WERI-Rb-1 (cell line): ENCODE measurements around the gene NUDT22.
"Not testable (repeated sequence)": the region's sequence is repeated elsewhere in the genome, so short reads cannot be mapped to it uniquely, and the experiment has no call there.

Experiments used
- DNase-seq: peaks from one replicate; pipeline ENCODE4 v3.0.0-alpha.2; 2020
- H3K27ac ChIP-seq: fragments of 250-450 bp; sonication (Bioruptor Pico); 2 replicates; pipeline ENCODE4 v1.5.1; 2020; ENCODE audit warnings: mild to moderate bottlenecking, moderate library complexity
- H3K27me3 ChIP-seq: fragments of 250-450 bp; sonication (Bioruptor Pico); 2 replicates; pipeline ENCODE4 v1.5.1; 2021; ENCODE audit warnings: mild to moderate bottlenecking, low read depth, moderate library complexity; ENCODE audit not compliant: insufficient read depth, severe bottlenecking
- H3K36me3 ChIP-seq: fragments of 250-450 bp; sonication (Bioruptor Pico); 2 replicates; pipeline ENCODE4 v1.5.1; 2020; ENCODE audit warnings: mild to moderate bottlenecking, moderate library complexity
- H3K4me3 ChIP-seq: 2 replicates; pipeline ENCODE4 v1.5.1; 2011; ENCODE audit warnings: low read depth, mild to moderate bottlenecking, control low read depth, low read length
- H3K9me3 ChIP-seq: fragments of 250-450 bp; sonication (Bioruptor Pico); 2 replicates; pipeline ENCODE4 v1.5.1; 2021; ENCODE audit warnings: mild to moderate bottlenecking, moderate library complexity; ENCODE audit not compliant: severe bottlenecking
- TF ChIP-seq, protein P1 (sequence below): IDR thresholded peaks from 2 replicates; pipeline ENCODE4 v1.5.1; 2011; ENCODE audit warnings: low read depth, mild to moderate bottlenecking, control low read depth, inconsistent platforms, low read length

NUDT22 gene

DNA sequence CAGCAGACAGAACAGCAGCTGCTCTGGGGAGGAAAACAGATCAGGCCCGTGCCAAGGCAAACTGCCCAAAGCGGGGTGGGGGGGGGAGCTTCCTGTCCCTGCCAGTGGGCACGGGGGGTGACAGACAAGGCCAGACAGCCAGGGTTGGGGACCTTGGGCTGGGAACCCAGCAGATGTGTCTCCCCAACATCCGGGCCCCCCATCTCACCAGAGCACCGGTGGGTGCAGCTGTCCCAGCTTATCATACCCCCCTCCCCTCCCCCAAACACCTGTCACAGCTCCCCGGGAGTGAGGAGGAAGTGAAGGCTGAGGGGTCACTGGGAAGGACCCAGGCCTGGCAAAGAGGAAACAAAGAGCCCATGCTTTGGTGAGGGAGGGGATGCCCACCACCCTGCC, 19.3 kb downstream of the NUDT22 start:
- DNase-seq, result no peak
- H3K27me3 ChIP-seq, result no peaks in the 10 kb centered on the region
- TF ChIP-seq, protein P1, sequence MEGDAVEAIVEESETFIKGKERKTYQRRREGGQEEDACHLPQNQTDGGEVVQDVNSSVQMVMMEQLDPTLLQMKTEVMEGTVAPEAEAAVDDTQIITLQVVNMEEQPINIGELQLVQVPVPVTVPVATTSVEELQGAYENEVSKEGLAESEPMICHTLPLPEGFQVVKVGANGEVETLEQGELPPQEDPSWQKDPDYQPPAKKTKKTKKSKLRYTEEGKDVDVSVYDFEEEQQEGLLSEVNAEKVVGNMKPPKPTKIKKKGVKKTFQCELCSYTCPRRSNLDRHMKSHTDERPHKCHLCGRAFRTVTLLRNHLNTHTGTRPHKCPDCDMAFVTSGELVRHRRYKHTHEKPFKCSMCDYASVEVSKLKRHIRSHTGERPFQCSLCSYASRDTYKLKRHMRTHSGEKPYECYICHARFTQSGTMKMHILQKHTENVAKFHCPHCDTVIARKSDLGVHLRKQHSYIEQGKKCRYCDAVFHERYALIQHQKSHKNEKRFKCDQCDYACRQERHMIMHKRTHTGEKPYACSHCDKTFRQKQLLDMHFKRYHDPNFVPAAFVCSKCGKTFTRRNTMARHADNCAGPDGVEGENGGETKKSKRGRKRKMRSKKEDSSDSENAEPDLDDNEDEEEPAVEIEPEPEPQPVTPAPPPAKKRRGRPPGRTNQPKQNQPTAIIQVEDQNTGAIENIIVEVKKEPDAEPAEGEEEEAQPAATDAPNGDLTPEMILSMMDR, result no peak
- H3K27ac ChIP-seq, result peak overlapping the region; percentile 89
- H3K4me3 ChIP-seq, result peak overlapping the region; percentile 61
- H3K36me3 ChIP-seq, result peaks cover 29% of the 10 kb centered on the region
- no peaks in the 10 kb centered on the region for H3K9me3 ChIP-seq

DNA sequence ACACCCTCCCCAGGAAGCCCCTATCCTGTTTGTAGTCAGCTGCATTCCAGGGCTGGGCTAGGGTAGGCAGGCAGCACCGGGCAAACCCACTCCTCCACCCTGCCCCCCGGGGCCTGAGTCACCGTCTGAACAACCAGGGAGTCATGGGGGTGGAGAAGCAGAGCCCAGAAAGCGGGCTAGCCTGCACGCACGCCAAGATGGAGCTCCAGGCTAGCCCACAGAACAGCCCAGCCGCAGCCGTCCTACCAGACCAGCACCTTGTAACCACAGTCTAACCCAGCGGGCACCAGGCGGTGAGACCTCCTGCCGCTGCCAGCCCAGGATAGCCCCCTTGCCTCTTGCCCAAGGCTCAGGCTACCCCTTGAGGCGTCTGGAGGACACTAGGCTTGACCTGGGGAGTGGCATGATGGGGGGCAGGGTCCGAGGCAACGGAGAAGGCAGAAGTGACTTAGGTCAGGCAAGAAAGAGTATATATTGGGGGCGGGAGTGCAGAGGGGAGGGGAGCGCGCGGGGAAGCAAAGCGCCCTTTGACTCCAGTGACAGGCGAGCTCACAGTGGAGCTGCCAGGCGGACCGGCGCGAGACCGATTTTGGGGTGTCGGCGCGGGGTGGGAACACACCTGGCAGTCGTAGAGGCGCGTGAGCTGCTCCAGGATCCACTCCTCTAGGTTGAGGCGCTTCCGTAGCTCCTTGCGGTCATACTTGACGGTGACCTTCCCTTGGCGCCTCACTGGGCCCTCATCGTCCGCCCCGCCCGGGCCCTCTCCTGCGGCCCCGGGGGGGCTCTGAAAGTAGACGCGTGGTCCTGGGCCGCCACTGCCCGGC, 19.9 kb downstream of the NUDT22 start:
- Histone ChIP-seq H3K27me3 (no peaks in the 10 kb centered on the region), H3K4me3 (peak overlapping the region; percentile 61), H3K36me3 (peaks cover 29% of the 10 kb centered on the region), H3K9me3 (no peaks in the 10 kb centered on the region), H3K27ac (peak overlapping the region; percentile 89)
- peak; percentile 45 for DNase-seq
- TF ChIP-seq, protein P1, result no peak

DNA sequence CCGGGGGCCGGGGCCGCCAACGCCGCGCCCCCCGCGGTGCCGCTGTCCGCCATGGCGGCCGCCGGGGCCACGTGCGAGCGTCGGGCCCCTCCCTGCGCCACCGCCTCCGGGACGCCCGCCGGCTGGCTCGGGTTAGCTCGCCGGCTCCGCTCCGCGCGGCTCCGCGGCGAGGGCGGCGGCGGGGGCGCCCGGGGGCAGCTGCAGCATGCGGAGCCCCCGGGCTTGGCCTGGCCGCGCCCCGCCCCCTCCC, 20.5 kb downstream of the NUDT22 start:
- Histone ChIP-seq H3K36me3 (peaks cover 29% of the 10 kb centered on the region), H3K4me3 (peak overlapping the region; percentile 61), H3K27ac (peak overlapping the region; percentile 89)
- DNase-seq, H3K27me3 ChIP-seq, H3K9me3 ChIP-seq: not testable (repeated sequence)

DNA sequence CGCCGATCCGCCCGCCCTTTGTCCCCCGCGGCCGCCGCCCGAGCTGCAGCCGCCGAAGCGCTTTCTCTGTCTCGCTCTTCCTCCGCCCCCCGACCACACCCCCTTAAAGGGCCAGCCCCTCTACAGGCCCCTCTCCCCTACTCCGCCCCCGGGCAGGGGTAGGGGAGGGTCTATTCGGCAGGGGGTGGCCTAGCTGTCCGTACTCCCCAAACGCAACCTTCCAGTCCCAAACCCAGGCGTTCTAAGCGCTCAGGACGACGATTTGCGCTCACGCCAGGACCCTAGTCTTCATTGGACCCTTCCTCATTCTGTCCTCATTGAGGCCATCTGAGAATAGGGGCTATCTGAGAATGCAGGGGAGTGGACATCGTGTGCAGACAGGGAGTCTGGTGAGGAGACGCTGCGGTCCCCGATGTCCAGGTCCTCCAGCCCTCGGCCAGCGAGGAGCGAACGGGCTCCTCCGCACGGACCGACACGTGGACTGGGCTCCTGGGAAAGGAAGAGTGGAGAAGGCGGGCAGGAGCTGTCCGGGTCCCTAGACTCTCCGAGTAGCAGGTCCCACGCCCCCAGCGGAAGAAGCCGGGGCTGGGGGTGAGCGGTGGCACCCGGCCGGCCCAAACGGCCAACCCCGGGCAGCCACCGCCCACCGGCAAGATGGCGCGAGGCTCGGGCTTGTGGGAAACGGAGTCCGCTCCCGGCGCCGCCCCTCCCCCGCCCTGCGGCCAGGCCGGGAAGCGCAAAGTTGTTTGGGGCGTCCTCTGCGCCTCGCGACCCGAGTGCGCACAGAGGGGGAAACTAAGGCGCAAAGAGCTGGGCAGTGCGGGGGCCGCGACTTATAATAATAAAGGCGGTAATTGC, 21.0 kb downstream of the NUDT22 start, which contains the start of gene PPP1R14B:
PPP1R14B (minus strand) TSS at position 73 of the 858 bp plus-strand sequence. CDS start 270 bp downstream, outside the sequence.
- H3K4me3 ChIP-seq, result peak within 1 kb of the TSS; percentile 84
- H3K27ac ChIP-seq, result peak within 1 kb of the TSS; percentile 89
- peaks cover 29% of the 10 kb centered on the region for H3K36me3 ChIP-seq
- H3K27me3 ChIP-seq, result no peaks in the 10 kb centered on the region
- TF ChIP-seq, protein P1, result 0 out of 2 replicates have a peak, but pooled peaks have one; percentile 12
- peak; percentile 91 for DNase-seq
- no peaks in the 10 kb centered on the region for H3K9me3 ChIP-seq

DNA sequence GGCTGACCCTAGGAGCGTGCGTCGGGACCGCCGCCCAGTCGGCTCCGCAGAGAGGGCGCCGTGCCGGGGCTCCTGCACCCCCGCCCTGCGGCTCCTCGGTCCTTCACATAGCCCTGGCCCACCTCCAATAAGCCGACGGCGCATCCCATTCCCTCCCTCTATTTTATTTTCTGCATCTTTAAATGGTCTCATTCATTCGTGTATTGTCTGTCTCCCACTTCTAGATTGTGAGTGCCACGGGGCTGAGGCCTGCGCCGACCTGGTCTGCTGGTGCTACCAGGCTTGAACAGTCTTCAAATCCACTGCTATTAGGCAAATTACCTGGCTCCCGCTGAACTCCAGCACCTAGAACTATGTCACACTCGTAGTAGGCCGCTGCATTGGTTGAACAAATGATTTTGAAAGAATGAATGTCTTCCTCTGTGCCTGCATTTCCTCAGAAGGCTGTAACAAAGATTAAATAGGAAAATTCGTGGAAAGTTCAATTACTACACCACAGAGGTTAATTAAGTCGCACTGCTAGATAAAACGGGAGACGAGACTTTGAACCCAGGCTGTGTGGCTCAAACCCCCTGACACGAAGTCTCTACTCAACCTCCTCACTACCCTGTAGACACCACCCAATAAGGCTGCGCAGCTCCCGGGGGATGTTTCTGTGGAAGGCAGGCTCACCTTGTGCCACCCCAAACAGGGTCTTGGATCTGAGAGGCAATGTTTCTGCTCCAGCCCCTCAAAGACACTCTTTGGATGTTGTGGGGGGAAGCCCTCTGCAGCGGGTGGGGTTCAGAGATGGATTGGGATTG, 21.9 kb downstream of the NUDT22 start:
- peak; percentile 39 for DNase-seq
- H3K9me3 ChIP-seq, result no peaks in the 10 kb centered on the region
- no peaks in the 10 kb centered on the region for H3K27me3 ChIP-seq
- H3K27ac ChIP-seq, result peak overlapping the region; percentile 81
- H3K36me3 ChIP-seq, result peaks cover 28% of the 10 kb centered on the region
- TF ChIP-seq, protein P1, result no peak
- H3K4me3 ChIP-seq, result peak overlapping the region; percentile 84
